Smooth muscle cell of the brain vasculature (primary cell): Measurements from ENCODE around the gene SLC26A1.

Experiments used
- DNase-seq: peaks from one replicate; pipeline ENCODE4 v3.0.0-alpha.2; 2012; ENCODE audit warnings: low read depth, low spot score

Gene SLC26A1, protein sequence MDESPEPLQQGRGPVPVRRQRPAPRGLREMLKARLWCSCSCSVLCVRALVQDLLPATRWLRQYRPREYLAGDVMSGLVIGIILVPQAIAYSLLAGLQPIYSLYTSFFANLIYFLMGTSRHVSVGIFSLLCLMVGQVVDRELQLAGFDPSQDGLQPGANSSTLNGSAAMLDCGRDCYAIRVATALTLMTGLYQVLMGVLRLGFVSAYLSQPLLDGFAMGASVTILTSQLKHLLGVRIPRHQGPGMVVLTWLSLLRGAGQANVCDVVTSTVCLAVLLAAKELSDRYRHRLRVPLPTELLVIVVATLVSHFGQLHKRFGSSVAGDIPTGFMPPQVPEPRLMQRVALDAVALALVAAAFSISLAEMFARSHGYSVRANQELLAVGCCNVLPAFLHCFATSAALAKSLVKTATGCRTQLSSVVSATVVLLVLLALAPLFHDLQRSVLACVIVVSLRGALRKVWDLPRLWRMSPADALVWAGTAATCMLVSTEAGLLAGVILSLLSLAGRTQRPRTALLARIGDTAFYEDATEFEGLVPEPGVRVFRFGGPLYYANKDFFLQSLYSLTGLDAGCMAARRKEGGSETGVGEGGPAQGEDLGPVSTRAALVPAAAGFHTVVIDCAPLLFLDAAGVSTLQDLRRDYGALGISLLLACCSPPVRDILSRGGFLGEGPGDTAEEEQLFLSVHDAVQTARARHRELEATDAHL

DNA sequence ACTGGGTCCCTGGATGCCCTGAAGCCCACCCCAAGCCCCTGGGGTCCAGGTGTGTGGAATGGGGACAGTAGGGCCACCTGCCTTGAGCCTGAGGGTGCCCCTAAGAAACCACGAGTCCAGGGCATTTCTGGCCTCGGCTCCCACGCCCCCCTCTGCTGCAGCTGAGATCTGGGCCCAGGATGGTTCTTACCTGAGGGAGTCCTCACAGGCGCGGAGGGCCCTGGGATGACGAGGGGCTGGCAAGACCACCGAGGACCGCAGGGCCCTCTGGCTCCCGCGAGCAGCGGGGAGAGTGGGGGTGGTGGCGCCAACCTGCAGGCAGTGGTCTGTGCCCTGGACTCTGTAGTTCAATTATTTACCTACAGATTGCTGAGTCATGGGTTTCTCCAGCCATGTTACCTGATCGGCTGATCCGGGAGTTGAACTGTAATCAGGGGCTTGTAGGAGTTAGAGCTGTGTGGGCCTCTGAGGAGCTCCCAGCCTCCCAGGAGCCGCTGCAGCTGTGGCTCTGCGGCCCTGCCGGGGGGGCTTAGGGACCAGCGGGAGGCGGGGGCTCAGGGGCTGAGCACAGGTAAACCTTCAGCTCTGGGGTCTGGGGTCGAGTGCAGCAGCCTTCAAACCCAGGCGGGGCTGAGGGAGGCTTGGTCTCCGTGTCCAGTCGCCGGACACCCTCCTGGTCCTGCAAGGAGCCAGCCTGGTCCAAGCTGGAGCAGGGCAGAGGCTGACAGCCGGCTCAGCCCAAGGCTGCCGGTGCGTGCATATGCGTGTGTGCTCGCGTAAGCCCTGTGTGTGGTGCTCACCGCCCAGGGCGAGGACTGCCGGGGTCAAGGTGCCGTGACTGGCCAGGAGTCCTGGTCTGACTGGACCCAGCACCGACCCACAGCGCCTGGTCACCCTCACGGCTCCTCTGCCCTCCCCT, at the start of gene SLC26A1:
Gene SLC26A1, minus strand, starts transcription at position 294 of the 919 bp plus-strand sequence. CDS start 1,701 bp downstream, outside the sequence.
- no peak for DNase-seq

DNA sequence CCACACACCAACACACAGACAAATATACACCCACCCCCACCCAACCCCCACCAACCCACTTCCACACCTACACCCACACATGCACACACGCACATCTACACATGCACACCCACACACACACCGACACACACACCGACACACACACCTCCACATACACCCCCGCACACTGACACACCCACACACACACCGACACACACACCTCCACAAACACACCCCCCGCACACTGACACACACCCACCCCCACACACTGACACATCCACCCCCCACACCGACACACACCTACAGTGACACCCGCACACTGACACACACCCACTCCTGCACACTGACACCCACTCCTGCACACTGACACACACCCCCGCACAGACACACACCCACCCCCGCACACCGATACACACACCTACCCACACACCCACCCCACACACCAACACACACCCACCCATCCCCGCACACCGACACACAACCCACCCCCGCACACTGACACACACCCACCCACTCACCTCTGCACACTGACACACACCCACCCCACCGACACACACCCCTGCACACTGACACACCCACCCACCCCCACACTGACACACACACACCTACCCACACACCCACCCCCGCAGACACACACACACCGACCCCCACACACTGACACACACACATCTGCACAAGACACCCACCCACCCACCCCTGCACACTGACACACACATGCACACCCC, 49.3 kb upstream of the SLC26A1 start:
- no peak for DNase-seq

DNA sequence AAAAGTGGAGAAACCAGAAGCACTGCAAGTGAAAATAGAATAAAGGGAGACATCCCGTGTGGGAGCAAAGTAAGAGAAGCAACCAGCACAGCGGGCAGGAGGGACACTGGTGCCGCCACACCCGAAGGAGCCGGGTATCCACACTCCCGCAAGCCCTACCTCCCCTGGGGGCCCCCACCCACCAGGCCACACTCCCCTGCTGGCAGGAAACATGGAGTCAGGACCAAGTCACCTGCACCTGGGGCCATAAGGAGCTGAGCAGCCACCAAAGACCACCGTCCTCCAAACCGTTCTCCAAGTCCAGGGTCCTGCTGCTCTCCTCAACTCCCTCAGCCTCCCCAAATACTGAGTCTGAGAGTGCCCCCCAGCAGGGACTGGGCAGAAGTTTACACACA, 48.7 kb upstream of the SLC26A1 start:
- no peak for DNase-seq

DNA sequence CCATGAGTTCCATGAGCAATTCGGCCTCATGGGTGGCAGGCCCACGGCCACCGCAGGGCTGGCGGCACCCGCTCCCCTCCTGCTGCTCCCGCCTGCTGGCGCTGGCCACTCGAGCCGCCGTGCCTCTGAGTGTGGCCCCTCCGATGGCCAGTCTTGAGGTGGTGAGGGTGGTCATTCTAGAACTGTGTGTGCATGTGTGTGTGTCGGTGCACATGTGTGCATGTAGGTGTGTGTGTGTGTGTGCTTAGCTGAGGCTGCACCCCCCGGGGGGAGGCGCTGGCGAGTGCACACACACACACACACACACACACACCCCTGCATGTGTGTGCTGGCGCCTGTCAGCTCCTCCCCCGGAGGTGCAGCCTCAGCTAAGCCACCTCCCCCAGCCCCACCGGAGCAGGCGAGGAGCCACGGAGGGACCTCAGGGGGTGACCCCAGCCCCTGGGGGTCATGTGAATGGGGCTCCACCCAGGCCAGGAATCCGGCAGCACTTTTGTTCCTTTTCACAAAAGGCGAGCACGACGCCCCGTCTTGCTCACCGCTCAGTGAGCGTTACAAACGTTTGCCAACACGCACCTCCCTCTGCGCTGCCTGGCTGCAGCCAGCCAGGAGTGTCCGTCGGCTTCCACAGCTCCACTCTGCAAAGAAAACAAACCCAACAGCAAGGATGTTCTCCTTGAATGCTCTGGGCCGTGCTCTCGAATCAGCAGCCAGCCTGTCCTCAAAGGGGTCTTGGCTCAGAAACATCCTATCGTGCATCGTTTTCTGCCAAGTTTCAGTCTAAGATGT, 48.1 kb upstream of the SLC26A1 start:
- DNase-seq: peak; percentile 63

DNA sequence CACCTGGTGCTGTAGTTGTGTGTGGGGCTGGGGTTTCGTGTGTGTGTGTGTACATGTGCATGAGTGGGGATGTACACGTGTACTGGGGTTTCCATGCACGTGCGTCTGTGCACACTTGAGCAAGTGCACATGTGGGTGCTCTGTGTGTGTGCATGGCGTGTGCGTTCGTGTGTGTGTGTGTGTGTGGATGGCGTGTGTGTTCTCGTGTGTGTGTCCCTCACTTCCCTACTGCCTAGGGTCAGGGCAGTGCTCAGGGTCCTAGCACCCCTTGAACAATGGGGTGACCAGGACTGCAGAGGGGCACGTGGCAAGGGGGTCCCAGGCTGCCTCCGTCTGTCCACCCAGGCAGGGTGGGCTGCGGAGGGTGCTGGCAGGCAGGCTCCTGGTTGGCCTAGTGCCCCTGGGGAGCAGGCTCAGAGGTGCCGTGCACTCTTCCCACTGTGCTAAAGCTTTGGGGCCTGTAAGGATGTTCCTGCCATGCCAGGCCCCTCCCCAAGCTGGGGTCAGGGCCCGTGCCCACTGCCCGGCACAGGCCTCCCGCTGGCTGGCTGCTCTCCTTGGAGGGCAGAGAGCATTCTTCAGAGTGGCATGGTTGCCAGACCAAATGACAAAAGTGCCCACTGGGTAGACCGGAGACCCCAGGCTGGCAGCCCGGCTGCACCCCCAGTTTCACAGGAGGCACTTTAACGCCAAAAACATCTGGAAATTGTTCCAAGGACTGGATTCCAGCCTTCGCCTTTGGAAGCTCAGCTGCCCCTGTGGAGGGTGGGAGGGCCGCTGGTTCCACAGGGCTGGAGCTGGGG, 47.3 kb upstream of the SLC26A1 start:
- DNase-seq: no peak

DNA sequence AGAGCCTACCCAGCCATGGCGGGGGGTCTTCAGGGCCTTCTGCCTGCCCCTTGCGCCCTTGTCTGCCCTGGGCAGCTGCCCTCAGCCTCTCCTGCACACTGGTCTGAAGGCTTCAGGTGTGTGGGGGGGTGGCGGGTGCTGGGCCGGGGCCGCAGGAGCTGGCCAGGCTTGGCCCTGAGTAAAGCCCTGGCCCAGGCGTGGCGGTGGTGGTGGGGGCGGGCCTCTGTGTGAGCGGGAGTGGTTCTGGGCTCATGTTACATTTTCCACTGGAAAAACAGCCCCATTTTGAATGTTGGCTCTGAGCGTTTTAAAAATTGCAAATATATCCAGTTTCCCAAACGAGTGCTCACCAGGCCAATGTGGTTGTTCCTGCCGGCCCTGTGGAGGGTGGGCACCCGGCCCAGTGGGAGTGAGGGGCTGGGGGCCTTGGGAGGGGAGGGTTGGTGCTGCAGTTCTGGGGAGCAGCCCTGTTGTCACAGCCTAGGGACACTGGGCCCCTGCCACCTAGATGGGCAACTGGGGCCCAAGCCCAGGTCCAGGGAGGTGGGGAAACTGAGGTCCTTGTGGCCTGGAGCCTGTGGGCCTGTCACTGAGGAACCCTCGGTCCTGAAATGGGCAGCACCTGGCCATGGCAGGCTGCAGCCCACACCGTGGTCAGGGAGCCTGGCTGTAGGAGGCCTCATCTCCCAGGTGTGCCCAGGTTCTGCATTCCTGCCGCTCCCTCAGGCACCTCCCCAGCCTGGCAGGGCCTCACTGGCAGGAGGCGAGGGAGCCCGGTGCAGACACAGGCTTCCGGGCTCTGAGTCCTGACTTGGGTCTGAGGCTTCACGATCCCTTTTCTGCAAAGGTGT, 46.5 kb upstream of the SLC26A1 start:
- DNase-seq: no peak

DNA sequence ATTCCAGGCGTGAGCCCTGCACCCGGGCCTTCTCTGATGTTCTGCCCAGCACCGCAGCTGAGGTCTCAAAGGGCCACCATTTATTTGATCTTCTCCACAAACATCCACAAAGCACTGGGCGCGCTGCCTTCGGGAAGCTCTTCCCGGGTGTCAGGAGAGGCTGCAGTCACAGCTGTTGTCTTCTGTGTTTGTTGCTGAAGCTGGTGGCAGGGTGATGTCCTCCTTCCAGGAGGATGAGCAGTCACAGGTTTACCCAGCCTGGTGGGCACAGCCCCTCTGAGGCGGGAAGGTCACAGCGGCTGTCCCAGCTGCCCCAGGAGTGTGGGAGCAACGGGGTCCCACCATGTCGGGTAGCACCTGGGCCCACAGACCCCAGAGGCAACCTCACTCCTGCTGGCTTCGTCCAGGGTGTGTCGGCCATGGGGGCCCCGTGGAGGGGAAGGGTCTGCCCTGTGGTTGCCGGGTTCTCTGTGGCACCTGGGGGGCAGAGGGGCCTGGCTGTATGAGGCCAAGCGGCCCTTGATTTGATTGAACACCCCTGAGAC, 45.8 kb upstream of the SLC26A1 start:
- no peak for DNase-seq

DNA sequence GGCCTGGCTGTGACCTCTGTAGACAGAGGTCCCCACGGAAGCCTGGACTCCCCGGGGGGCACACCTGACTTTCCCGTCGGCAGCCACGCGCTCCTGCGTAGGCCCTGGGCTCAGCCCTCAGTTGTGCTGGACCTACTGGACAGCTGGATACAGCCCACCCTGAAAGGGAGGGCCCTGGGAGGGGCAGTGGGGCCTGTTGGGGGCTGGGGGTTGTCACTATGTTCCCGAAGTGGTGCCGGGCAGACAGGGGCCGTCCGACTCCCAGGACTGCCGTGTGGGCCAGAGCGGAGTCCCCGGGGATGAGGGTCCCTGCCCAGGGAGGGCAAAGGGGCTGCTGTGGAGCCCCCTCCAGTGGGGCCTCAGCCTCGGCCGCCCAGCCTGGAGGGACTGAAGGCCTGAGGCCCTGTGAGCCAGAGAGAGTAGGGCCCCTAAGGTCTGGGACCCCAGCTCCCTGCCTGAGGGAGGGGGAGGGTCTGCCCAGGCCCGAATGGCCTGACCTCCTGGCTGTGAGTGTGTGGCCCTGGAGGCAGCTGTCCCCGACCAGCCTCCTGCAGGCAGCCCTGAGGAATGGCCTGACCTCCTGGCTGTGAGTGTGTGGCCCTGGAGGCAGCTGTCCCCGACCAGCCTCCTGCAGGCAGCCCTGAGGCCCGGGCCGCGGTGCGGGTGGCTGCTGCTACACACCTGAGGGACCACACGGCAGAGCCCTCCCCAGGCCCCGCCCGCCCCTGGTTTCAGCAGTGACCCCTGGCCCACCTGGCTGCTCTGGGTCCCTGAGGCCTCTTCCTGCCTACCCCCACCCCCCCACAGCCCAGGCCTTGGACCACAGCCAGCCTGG, 44.0 kb upstream of the SLC26A1 start:
- DNase-seq: no peak

DNA sequence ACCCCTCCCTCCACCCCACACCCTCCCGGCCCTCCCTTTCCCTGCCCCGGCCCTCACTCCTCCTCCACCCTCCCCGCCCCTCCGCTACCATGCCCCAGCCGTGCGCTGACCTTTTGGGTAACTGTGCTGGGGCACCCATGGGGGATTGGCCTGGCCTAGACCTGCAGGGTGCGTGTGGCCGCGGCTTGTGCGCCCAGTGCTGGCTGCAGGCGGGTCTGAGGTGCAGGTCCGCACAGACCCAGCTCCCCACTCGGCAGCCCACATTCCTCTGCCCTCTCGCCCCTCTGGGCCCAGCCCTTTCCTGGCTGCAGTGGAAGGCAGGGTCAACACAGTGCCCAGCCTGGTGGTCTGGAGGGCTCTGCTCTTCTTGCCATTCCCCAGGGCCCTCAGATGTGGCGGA, 42.9 kb upstream of the SLC26A1 start:
- DNase-seq: no peak

DNA sequence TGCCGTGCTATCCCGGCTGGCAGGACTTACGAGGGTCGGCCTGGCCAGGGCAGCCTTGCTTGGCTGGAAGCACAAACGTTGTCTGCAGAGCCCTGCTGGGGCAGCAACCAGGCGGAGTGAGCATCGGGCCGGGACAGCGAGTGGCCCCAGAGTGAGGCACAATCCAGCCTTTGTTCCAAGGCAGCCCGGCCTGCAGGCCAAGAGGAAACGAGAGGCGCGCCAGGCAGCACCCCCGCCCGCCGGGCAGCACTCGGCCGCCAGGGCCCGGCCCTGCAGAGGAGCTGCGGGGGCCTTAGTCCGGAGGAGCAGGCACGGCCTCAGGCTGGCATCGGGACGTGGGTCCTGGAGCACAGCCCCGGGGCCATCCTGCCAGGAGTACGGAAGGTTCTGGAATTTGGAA, 42.3 kb upstream of the SLC26A1 start:
- DNase-seq: no peak

DNA sequence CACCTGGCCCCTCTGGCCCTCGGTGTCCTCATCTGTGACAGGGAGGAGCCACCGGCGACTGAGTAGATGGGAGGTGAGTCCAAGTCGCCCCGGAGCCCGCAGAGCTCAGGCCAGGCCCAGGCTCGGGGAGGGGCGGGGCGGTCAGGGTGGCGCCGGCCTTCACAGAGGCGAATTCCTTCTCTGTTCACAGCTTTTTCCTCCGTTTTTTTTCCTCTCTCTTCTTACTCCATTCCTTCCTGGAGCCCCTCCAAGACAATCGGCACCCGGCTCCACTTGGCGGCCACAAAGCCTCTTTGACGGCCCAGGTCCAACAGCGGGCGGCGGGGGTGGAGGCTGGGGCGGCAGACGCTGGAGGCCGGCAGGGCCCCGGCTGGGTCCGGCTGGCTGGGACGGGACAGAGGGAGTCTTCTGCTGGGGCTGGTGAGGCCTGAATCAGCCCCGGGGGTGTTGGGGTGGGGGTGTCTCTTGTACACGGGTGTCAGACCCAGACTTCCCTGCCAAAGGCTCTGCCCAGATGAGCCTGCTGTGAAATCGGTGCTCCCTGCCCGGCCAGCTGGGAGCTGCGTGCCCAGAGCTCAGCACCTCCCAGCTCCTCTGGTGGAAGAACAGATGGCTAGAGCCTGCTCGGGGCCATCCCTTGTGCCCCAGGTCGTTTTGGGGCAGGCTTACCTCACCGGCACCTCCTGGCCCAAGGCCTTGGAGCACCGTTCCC, 40.8 kb upstream of the SLC26A1 start:
- no peak for DNase-seq

DNA sequence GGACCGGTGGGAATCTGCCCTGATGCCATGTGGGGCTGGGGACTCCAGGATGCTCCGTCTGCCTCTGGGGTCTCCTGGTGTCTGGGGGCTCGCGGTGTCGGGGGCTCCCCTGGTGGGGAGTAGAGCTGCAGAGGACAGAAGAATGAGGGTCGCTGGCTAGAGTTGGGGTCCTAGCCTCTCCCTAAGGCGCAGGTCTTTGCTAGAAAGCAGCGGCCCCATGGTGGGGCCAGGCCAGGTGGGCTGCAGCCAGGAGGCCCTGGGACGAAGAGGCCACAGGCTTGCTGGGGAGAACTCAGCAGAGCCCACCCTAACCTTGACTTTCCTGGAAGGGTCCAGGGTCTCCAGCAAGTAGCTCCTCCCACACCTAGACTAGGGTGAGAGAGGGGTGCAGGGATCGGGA, 39.7 kb upstream of the SLC26A1 start:
- no peak for DNase-seq

DNA sequence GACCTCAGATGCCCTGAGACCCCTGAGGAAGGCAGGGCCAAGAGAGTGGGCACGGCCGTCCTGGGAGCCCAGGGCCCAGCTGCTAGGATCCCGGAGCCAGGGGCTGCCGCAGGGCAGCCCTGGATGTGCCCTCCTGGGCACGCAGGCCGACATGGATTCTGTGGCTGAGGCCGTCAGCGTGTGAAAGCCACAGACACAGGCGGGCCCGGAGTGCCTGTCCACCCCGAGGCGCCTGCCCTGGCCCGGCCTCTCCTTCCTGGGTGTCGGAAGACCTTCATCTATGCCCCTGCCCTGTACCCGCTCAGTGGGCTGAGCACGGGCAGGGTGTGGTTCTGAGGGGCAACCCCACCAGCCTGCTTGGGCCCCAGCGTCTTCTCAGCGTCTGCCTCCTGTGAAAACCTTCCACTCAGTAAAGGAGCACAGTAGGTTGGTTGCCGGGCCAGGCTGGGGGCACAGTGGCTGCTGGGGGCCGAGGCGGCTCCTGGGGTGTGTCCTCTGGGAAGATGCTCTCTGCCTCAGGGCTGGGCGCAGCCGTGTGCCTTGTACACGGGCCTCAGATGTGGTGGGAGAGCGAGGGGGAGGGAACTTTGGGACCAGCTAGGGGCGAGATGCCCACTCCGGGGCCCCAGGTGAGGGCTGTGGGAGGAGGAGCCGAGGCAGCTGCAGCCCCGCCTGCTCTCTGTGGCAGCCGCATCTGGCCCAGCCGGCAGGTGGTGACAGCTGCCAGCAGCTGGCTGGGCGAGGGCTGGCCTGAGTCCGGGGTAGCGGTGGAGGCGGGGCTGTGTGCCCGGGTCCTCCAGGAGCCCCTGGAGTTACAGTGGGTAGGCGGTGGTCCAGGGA, 39.0 kb upstream of the SLC26A1 start:
- no peak for DNase-seq

DNA sequence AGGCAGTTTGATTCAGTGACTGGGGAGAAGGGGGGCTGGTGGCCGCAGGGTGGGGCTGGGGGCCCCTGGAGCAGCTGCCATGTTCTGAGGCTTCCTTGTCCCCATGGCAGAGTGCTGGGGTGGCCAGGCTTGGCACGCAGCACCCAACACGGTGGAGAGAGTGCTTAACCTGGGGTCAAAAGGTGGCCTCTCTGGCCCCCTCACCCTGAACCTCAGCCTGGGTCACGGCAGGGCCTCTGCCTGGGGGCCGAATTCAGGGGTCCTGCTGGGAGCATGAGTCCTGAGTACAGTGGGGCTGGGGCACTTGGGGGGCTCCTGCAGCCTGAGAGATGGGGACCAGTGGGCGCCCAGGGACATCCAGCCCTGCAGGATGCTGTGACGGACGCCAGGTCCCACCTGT, 38.1 kb upstream of the SLC26A1 start:
- DNase-seq: no peak

DNA sequence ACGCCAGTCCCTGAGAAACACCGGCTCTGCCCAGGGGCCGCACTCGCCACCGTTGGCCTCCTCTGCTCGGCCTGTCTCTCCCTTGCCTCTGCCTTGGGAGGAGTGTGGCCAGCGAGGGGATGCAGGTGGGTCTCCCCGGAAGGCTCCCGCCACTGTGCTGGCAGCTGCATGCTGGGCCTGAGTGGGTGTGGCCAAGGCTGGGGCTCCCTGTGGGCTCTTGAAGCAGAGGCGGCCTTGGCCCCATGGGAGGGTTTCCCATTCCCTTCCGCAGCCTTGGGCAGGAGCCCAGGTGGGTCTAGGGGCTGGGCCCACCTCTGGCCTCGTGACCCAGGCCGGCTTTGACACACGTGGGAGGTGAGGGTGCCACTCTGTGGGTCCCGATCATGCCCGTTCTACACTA, 37.4 kb upstream of the SLC26A1 start:
- no peak for DNase-seq

DNA sequence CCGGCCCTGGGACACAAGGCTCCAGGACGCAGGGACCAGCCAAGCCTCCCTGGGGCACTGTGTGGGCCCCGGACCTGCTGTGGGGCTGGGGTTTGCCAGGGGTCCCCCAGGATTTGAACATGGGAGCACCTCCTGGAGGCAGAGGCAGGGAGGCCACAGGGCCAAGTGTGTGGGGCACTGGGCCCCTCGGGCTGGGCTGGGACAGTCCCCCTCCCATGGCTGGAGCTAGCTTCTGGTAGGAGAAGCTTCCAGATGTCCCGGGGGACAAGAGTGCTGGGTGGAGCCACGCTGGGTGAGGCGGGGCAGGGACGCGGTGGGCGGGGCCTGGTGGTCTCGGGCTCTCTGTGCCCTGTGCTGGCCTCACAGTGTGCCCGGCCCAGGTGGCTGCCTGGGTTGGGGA, 36.8 kb upstream of the SLC26A1 start:
- no peak for DNase-seq
